Activated T-helper 2 cell treated with anti-CD3 and anti-CD28 coated beads, Interferon-gamma antibody, Interleukin-2, Interleukin-4, amounts not matched to agents 10 μg/mL and 5 μg/mL and 100 μg/mL, durations not matched to agents 14 hours and 24 hours and 36 hours (primary cell): ENCODE data around the gene PAMR1. TPM values are rescaled to one million over a fixed set of nuclear protein-coding genes. Genes with fewer than 3 reads are reported as not detected.
A peak's percentile ranks its signal among the peaks of the same experiment; 100 is the strongest.

Experiments used
- DNase-seq: peaks from one replicate; pipeline ENCODE4 v3.0.0; 2021; ENCODE audit warnings: low spot score
- H3K27ac Mint-ChIP-seq: one replicate; pipeline ENCODE4 v1.8.0; 2021; ENCODE audit warnings: mixed read lengths
- H3K27me3 Mint-ChIP-seq: one replicate; pipeline ENCODE4 v1.8.0; 2021; ENCODE audit warnings: low read depth, mixed read lengths
- H3K36me3 Mint-ChIP-seq: one replicate; pipeline ENCODE4 v1.8.0; 2021; ENCODE audit warnings: low read depth, mixed read lengths
- H3K4me1 Mint-ChIP-seq: one replicate; pipeline ENCODE4 v1.8.0; 2021; ENCODE audit warnings: low read depth, mixed read lengths
- H3K4me3 Mint-ChIP-seq: one replicate; pipeline ENCODE4 v1.8.0; 2021; ENCODE audit warnings: low read depth, mild to moderate bottlenecking, moderate library complexity, mixed read lengths
- H3K9me3 Mint-ChIP-seq: one replicate; pipeline ENCODE4 v1.8.0; 2021; ENCODE audit warnings: mixed read lengths
- intact Hi-C: fragments of 100-400 bp; cut with micrococcal nuclease; formaldehyde crosslinking; loops from one replicate; pipeline ENCODE4 v1.15.1; 2023
- total RNA-seq: library from RNA; stranded (reverse); gene quantifications from 2 replicates; pipeline ENCODE4 v1.2.3, GENCODE V29; 2022

Gene PAMR1
- total RNA-seq, 1 donor from 2014 or later, result not detected

- no peak overlapping the region for H3K27ac Mint-ChIP-seq
- intact Hi-C loops, result no loop called here
These were observed 106.9 kb downstream of the PAMR1 start for GRCh38 chr11:35418282-35419183.

GRCh38 chr11:35415487-35415886 is 109.9 kb downstream of the PAMR1 start:
- DNase-seq, result no peak
- Mint-ChIP-seq H3K9me3 (no peaks in the 10 kb centered on the region), H3K27me3 (peaks cover 73% of the 10 kb centered on the region), H3K27ac (no peak overlapping the region), H3K4me1 (peaks cover 4% of the 10 kb centered on the region), H3K4me3 (no peak overlapping the region), H3K36me3 (no peaks in the 10 kb centered on the region)
- intact Hi-C loops, result no loop called here

More at GRCh38 chr11:35418282-35419183, 106.9 kb downstream of the PAMR1 start:
- no peaks in the 10 kb centered on the region for H3K9me3 Mint-ChIP-seq
- no peak for DNase-seq
- H3K36me3 Mint-ChIP-seq, result no peaks in the 10 kb centered on the region
- H3K4me1 Mint-ChIP-seq, result peaks cover 4% of the 10 kb centered on the region
- H3K27me3 Mint-ChIP-seq, result peaks cover 86% of the 10 kb centered on the region
- peak overlapping the region; percentile 28 for H3K4me3 Mint-ChIP-seq

GRCh38 chr11:35414776-35415175 is 110.6 kb downstream of the PAMR1 start:
- intact Hi-C loops, result no loop called here
- Mint-ChIP-seq H3K9me3 (no peaks in the 10 kb centered on the region), H3K27ac (no peak overlapping the region), H3K4me3 (no peak overlapping the region), H3K4me1 (peaks cover 4% of the 10 kb centered on the region), H3K36me3 (no peaks in the 10 kb centered on the region), H3K27me3 (peaks cover 71% of the 10 kb centered on the region)
- DNase-seq, result no peak

GRCh38 chr11:35414311-35414710 is 111.1 kb downstream of the PAMR1 start:
- H3K27me3 Mint-ChIP-seq, result peaks cover 70% of the 10 kb centered on the region
- intact Hi-C loops, result no loop called here

GRCh38 chr11:35413598-35413997 is 111.8 kb downstream of the PAMR1 start:
- H3K4me3 Mint-ChIP-seq, result no peak overlapping the region
- no peaks in the 10 kb centered on the region for H3K9me3 Mint-ChIP-seq
- intact Hi-C loops, result no loop called here
- peaks cover 4% of the 10 kb centered on the region for H3K4me1 Mint-ChIP-seq
- DNase-seq, result no peak
- H3K27me3 Mint-ChIP-seq, result peaks cover 72% of the 10 kb centered on the region
- no peak overlapping the region for H3K27ac Mint-ChIP-seq
- H3K36me3 Mint-ChIP-seq, result no peaks in the 10 kb centered on the region

More at GRCh38 chr11:35414311-35414710, 111.1 kb downstream of the PAMR1 start:
- DNase-seq, result no peak
- Mint-ChIP-seq H3K27ac (no peak overlapping the region), H3K9me3 (no peaks in the 10 kb centered on the region), H3K4me3 (no peak overlapping the region), H3K4me1 (peaks cover 4% of the 10 kb centered on the region), H3K36me3 (no peaks in the 10 kb centered on the region)

GRCh38 chr11:35412285-35412684 is 113.1 kb downstream of the PAMR1 start:
- H3K4me3 Mint-ChIP-seq, result no peak overlapping the region
- H3K27me3 Mint-ChIP-seq, result peaks cover 59% of the 10 kb centered on the region
- H3K9me3 Mint-ChIP-seq, result no peaks in the 10 kb centered on the region
- H3K4me1 Mint-ChIP-seq, result no peaks in the 10 kb centered on the region
- intact Hi-C loops, result no loop called here
- no peak overlapping the region for H3K27ac Mint-ChIP-seq
- no peak for DNase-seq
- no peaks in the 10 kb centered on the region for H3K36me3 Mint-ChIP-seq

- H3K4me1 Mint-ChIP-seq, result no peaks in the 10 kb centered on the region
- no peaks in the 10 kb centered on the region for H3K9me3 Mint-ChIP-seq
- intact Hi-C loops, result no loop called here
- H3K27me3 Mint-ChIP-seq, result peaks cover 28% of the 10 kb centered on the region
- H3K27ac Mint-ChIP-seq, result no peak overlapping the region
- no peak overlapping the region for H3K4me3 Mint-ChIP-seq
- H3K36me3 Mint-ChIP-seq, result no peaks in the 10 kb centered on the region
- no peak for DNase-seq
These were observed 118.4 kb downstream of the PAMR1 start for GRCh38 chr11:35407041-35407440.

GRCh38 chr11:35404388-35404775 is 121.0 kb downstream of the PAMR1 start:
- Mint-ChIP-seq H3K27ac (no peak overlapping the region), H3K36me3 (no peaks in the 10 kb centered on the region), H3K4me1 (no peaks in the 10 kb centered on the region), H3K27me3 (peaks cover 26% of the 10 kb centered on the region), H3K4me3 (no peak overlapping the region), H3K9me3 (no peaks in the 10 kb centered on the region)
- intact Hi-C loops, result no loop called here
- DNase-seq, result no peak

GRCh38 chr11:35403765-35404387 is 121.5 kb downstream of the PAMR1 start:
- H3K4me1 Mint-ChIP-seq, result no peaks in the 10 kb centered on the region
- intact Hi-C loops, result no loop called here

GRCh38 chr11:35402751-35403660 is 122.4 kb downstream of the PAMR1 start:
- Mint-ChIP-seq H3K27ac (no peak overlapping the region), H3K4me3 (no peak overlapping the region), H3K4me1 (no peaks in the 10 kb centered on the region), H3K27me3 (peaks cover 34% of the 10 kb centered on the region), H3K9me3 (no peaks in the 10 kb centered on the region), H3K36me3 (no peaks in the 10 kb centered on the region)
- intact Hi-C loops, result no loop called here
- no peak for DNase-seq

More at GRCh38 chr11:35403765-35404387, 121.5 kb downstream of the PAMR1 start:
- no peak overlapping the region for H3K27ac Mint-ChIP-seq
- H3K36me3 Mint-ChIP-seq, result no peaks in the 10 kb centered on the region
- no peaks in the 10 kb centered on the region for H3K9me3 Mint-ChIP-seq
- no peak overlapping the region for H3K4me3 Mint-ChIP-seq
- H3K27me3 Mint-ChIP-seq, result peaks cover 30% of the 10 kb centered on the region
- DNase-seq, result no peak

- Mint-ChIP-seq H3K27me3 (peaks cover 40% of the 10 kb centered on the region), H3K36me3 (no peaks in the 10 kb centered on the region), H3K4me3 (no peak overlapping the region), H3K4me1 (no peaks in the 10 kb centered on the region), H3K9me3 (no peaks in the 10 kb centered on the region), H3K27ac (no peak overlapping the region)
- no peak for DNase-seq
- intact Hi-C loops, result no loop called here
These were observed 126.5 kb downstream of the PAMR1 start for GRCh38 chr11:35398881-35399280.

- Mint-ChIP-seq H3K27me3 (peaks cover 39% of the 10 kb centered on the region), H3K4me3 (no peak overlapping the region), H3K4me1 (peaks cover 24% of the 10 kb centered on the region), H3K27ac (no peak overlapping the region), H3K36me3 (no peaks in the 10 kb centered on the region), H3K9me3 (no peaks in the 10 kb centered on the region)
- intact Hi-C loops, result loop anchor here (5.0 kb wide), 2 partner anchors 138 to 218 kb away; no protein-coding TSS in a partner anchor
- DNase-seq, result no peak
These were observed 130.5 kb downstream of the PAMR1 start for GRCh38 chr11:35394941-35395340.
